ENCODE measurements around the gene RAD51B.
"Not testable (repeated sequence)": the region's sequence is repeated elsewhere in the genome, so short reads cannot be mapped to it uniquely, and the experiment has no call there.

RAD51B gene

GRCh38 chr14:68285421-68286179, 466.0 kb downstream of the RAD51B start:
- peak; percentile 55 for DNase-seq

- DNase-seq, result no peak
Observed at GRCh38 chr14:68286667-68287066, 467.1 kb downstream of the RAD51B start.

GRCh38 chr14:68289452-68289851, 469.9 kb downstream of the RAD51B start:
- DNase-seq, result not testable (repeated sequence)

GRCh38 chr14:68291820-68292219, 472.2 kb downstream of the RAD51B start:
- DNase-seq, result no peak

DNA sequence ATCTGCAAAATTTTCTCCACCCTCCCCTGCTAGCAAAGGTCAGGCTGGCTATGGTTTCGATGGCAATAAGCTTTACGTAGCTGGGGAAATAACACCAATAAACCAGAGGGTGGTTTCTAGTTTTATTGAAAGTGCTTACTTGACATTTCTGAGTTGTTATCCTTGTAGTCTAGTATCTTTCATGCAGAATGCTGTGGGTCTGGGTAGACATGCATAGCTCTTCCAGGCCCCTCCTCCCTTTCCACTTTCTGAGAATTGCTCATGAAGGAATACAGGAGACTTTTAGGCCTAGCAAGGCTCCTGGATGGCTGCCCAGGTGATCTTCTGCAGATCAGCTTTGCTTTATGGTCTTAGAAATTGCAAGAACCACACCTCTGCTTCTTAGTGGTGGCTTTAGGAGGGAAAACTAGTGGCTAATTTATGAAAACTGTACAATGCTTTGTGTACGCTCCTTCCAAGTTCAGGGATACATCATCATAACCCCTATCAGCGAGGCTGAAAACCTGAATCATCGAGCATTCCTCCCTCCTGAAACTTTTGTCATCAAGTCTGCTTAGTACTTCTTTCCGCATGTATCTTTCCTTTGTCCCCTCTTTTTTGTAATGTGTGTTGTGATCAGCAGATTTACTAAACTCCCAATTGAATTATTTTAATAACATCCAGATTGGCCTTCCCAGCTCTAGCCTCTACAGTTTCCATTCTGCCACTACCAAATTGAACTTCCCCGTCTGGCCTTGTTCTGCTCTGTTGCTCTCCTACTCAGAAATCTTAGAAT, 473.0 kb downstream of the RAD51B start:
- no peak for DNase-seq

DNA sequence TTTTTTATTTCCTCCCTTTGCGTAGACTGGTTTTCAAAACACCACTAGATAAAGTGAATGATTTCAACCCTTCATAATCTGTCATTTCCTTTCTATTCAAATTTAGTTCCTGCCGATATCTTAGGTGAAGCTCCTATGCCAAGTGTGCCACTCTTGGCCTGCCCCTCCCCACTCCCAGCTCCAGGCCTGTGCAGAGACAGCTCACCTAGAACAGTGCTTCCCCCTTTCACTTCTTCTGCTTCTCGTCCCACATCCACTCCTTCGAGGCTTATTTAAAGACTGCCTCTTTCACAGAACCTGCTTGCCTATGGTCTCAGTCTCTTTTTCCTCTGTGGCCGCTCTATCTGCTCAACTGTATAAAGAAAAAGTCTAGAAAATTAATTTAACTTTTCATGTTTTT, 473.8 kb downstream of the RAD51B start:
- no peak for DNase-seq

DNA sequence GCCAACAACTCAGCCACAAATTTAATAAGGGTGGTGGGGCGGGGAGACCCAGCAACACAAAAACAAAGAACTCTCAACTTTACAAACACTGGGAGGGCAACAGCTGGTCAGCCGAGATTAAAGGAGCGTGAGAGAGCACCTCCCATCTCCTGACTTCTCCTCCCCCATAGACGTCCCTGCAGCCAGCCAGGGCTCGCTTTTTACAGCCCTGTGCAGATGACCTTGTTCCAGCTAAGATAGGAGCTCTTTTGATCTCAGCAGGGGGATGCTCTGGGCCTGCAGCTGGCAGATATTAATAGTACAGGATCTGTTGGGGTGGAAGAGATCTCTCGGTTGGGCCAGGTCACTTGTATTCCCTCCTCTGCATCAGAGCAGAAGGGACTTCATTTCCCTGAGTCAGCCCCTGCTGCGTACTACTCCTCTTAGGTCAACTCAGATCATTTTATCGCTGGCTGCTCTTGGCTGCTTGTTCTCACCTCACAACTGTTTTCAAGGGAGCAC, 475.8 kb downstream of the RAD51B start:
- DNase-seq, result no peak

DNA sequence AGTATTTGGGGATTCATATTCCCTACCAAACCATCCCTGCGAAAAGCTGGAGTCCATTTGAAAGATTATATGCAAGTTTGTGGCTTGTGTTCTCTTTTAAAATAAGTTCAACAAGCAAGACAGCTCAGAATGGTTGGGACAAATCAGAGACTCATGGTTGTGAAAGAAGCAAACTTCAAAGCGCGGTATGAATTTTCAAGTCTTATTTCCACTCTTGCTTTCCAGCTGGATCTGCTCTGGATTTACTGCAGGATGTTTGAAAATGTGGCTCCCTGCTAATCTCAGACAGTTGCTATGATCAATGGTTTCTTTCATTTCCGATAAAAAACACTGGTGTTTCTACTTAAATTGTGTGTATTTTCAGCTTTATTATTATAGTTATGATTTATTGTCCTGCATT, 477.5 kb downstream of the RAD51B start:
- DNase-seq, result no peak

DNA sequence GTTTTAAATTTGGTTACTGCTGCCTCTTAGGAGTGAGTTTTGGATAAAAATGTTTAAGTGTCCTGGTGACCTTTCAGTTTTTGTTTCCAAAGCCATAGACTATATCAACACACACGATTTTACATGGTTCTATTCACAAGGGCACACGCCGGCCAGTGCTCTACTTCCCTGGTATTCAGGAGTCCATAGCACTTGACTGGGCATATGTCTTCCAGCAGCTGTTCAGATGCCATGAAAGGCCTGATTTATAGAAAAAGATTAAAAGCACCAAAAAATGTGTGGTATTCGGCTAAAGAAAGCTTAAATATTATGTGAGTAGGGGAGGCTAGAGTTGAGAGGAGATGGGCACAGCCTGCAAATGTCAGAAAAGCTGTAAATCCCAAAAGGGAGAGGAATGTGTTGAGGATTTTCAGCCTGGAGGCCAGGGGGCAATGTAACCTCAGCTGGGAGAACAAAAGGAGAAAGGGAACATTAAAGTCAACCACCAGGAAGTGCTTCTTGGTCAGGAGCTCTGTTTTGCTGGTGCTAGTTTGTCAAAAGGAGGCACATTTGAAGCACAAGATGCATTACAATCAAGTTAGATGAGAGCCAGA, 478.4 kb downstream of the RAD51B start:
- DNase-seq, result no peak

DNA sequence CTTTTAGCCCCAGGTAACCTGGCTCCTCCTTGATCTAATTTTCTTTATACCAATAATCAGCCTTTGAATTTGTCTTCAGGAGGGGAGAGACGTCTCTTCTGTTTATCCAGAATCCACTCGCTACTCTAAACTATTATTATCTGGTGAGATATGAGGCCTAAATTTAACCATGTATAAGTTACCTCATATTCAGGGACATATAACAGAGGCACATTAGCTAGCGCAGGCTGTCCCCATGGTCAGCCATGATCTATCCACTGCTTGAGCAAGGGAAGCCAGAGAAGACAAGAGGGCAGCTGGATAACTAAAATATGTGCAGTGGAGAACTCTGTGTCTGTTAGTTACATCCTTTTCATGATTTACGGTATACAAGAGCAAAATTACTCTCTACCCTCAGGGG, 481.0 kb downstream of the RAD51B start:
- no peak for DNase-seq

DNA sequence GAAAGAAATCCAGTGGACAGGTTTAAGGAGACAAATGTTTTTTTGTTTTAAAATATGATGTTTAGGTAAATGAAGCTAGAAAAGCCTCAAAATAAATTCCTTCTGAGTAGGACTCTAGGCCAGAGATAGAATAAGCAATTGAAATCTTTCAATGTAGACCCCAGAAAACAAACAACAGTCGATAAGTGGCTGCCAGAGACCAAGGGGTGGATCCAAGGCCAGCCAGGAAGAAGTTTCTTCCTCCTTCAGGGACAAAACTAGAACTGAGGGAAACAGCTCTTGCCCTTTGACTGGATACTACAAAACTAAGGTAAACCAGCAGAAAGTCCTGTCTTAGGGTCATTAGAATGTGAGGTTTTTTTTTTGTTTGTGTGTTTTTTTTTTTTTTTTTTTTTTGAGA, 481.6 kb downstream of the RAD51B start:
- DNase-seq, result no peak

- DNase-seq, result not testable (repeated sequence)
Observed at GRCh38 chr14:68302938-68303337, 483.4 kb downstream of the RAD51B start.

- no peak for DNase-seq
Observed at GRCh38 chr14:68305738-68306137, 486.2 kb downstream of the RAD51B start.

GRCh38 chr14:68306265-68306933, 486.8 kb downstream of the RAD51B start:
- no peak for DNase-seq

DNA sequence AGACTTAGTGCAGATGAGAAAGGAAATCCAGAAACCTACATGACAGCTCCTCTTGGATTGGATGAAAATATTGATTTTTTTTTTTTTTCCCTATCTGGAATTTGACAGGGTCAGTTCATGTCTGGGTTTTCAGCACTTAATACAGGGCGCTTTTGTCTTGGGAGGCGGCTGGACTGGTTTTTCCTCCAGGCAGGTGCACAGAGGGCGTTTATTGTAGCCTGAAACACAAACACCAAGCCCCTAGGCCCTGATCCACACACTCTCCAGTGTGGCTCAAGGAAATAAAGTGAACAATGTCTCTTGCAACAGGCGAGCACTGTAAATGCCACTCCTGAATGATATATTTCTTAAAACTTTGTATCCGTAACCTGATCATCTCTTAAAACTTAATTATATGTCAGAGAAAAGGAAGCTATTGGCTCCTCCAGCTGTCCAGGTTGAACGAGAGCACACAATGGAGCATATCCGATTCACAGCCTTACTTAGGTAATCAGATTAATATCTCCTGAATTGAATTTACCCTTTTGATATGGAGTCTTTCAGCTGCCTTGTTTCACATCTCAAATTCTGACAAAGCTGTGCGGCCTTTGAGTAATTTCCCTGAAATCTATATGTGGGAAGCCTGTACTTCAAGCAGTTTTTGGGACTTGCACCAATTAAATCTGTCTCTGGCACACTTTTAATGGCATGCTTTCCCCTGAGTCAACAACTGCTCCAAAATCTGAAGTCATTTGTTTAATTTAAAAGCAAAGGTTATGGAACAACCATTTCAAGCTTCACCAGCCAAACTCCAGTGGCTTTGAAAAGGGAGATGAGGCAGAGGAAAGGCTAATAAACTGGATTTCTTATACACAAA, 487.6 kb downstream of the RAD51B start:
- no peak for DNase-seq

DNA sequence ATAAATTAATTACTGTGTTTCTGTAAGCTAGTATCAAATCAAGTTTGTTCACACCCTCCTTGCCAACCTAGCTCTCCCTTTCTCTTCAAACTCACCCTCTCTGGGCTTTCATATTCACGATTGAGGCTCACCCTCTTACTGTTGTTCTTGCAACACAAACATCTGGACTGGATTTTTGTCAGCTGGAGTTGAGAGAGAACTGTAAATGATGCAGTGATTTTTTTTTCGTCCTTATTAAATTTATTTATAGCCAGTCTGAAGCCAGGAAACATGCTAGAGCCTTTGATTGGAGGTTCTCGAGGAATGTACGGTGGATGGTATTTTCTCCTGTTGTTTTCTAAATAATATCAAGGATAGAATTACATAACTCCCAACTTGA, 488.2 kb downstream of the RAD51B start:
- no peak for DNase-seq

DNA sequence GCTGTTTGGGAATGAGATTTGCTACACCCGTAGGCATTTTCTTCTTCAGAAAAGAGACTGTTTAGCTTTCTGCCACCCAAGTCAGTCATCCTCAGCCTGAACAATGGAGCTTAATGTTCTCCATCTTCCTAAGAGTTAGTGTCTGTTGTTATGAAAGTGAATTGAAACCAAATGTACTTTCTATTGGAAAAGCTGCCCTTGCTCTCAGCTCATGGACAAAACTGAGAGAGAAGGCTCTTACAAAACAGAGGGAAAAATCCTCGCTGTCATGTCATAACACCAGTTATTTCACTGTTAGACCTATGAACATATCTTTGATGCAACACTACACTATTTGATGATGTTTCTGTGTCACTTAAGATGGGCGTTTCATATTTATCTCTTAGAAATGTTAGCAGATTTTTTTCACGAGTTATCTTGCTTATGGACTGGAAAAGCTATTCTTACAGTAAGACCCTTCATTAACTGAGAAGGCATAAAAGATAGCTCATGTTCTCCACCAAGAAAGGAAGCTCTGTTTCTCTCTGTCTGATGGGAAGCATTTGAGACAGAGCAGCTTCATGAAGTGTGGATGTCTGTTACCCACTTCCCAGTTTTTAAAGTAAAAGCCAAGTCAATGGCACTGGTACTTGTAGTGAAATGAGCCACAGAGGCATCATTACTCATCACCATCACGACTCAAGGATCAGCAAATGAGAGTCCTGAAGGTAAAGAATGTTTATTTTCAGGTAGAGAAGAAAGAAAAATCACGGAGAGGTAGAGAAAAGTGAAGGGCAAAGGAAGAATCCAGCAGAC, 489.3 kb downstream of the RAD51B start:
- DNase-seq, result no peak

DNA sequence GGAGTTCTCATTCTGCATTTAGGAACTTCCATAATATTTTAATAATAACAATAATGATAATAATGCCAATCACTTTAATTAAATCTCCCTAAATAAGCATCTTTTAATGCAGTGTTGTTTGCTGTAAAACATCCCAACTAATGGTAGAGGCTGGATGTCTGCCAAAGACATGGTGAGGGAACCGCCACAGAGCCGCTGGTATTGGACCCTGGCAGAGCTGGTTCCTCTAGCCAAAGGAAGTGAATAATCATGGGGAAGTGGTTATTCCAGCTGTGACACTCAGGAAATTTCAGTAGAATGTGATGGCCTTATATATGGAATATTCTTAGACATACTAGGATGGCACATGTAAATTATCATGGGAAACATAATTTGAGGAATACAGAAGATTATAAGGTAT, 490.0 kb downstream of the RAD51B start:
- DNase-seq, result no peak

- DNase-seq, result no peak
Observed at GRCh38 chr14:68312300-68312699, 492.7 kb downstream of the RAD51B start.

DNA sequence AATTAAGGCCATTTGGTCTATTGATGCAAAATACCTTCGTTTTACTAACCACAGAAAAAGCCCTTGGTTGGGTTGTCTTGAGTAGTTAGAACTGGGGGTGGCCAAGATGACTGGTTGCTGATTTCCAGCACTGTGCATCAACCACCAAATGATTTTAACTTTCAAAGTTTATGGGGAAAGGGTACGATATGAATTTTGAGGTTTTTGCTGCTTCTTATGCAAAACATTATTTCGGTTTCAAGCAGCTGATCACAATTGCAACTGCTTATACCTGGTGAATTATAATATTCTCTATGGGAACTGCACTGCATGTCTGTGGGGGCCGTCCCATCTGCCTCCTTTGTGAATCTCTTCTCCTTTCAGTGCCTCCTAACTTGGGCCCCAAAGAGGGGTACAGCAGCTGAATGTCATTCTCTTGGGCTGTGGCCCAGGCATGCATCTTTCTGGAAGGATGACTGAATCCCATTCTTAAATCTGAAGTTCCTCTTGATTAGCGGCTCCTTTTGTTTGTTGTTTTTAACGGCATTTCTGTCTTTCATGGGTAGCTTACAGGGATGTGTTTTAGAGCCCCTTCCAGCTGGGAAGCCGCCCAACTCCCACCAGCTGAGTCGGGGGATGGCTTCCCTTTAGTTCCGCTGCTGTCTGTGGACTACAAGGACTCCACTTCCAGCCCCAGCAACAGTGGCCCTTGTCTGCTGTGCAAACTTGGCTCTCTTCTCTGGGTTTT, 493.5 kb downstream of the RAD51B start:
- DNase-seq, result no peak

GRCh38 chr14:68314642-68315041, 495.1 kb downstream of the RAD51B start:
- no peak for DNase-seq
